ENCODE data around the gene BCO1.

DNA sequence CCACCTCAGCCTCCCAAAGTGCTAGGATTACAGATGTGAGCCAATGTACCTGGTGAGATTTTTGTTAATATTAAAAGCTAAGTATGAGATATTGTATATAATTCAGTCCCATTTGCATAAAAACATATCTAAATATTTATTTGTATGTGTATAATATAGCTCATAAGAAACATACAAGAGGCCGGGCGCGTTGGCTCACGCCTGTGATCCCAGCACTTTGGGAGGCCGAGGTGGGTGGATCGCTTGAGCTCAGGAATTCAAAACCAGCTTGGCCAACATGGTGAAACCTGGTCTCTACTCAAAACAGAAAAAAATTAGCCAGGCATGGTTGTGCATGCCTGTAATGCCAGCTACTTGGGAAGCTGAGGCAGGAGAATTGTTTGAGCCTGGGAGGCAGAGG, 16.8 kb upstream of the BCO1 start:
- no peak for TF ChIP-seq POLR2AphosphoS5 (IDR thresholded peaks at IDR 0.05; ENCODE audit: borderline replicate concordance, low read depth, low read length)
- TF ChIP-seq EZH2 (IDR thresholded peaks at IDR 0.05) = no peak
- no peak for TF ChIP-seq FOXP2 (optimal IDR thresholded peaks at IDR 0.05; ENCODE audit: control extremely low read depth, extremely low read length, insufficient read depth)

Data from SK-N-MC (cell line).